ENCODE results near the gene SETD6.
"Not testable (repeated sequence)": the region's sequence is repeated elsewhere in the genome, so short reads cannot be mapped to it uniquely, and the experiment has no call there.

Gene SETD6

GRCh38 chr16:58537124-58537906 lies 22.0 kb downstream of the SETD6 start:
- DNase-seq (ENCODE audit: low read depth), result no peak

- DNase-seq (ENCODE audit: low read depth), result no peak
These were observed 26.4 kb downstream of the SETD6 start for GRCh38 chr16:58541711-58542110.

- DNase-seq (ENCODE audit: low read depth), result no peak
These were observed 27.0 kb downstream of the SETD6 start for GRCh38 chr16:58542291-58542690.

- DNase-seq (ENCODE audit: low read depth), result no peak
These were observed 28.4 kb downstream of the SETD6 start for GRCh38 chr16:58543685-58544084.

- DNase-seq (ENCODE audit: low read depth), result no peak
These were observed 33.1 kb downstream of the SETD6 start for GRCh38 chr16:58548378-58548777.

- DNase-seq (ENCODE audit: low read depth), result no peak
These were observed 36.2 kb downstream of the SETD6 start for GRCh38 chr16:58551496-58551895.

- DNase-seq (ENCODE audit: low read depth), result no peak
These were observed 41.4 kb downstream of the SETD6 start for GRCh38 chr16:58556678-58557077.

- DNase-seq (ENCODE audit: low read depth), result no peak
These were observed 47.9 kb downstream of the SETD6 start for GRCh38 chr16:58563235-58563634.

- no peak for DNase-seq (ENCODE audit: low read depth)
These were observed 48.5 kb downstream of the SETD6 start for GRCh38 chr16:58563775-58564174.

GRCh38 chr16:58565697-58566096 lies 50.4 kb downstream of the SETD6 start:
- not testable (repeated sequence) for DNase-seq (ENCODE audit: low read depth)
